ENCODE measurements around the gene ATP11B.

- no peak for TF ChIP-seq MAX (IDR thresholded peaks at IDR 0.05)
- TF ChIP-seq FOXM1 (IDR thresholded peaks at IDR 0.05; ENCODE audit: borderline replicate concordance, low read depth), result no peak
- TF ChIP-seq REST (IDR thresholded peaks at IDR 0.05; ENCODE audit: low read depth), result no peak
- TF ChIP-seq TCF12 (IDR thresholded peaks at IDR 0.05; ENCODE audit: low read depth), result no peak
- no peak for TF ChIP-seq EGR1 (IDR thresholded peaks at IDR 0.05)
- no peak for TF ChIP-seq YY1 (IDR thresholded peaks at IDR 0.05; ENCODE audit: low read depth)
- no peak for TF ChIP-seq TAF1 (IDR thresholded peaks at IDR 0.05; ENCODE audit: low read depth)
- TF ChIP-seq EP300 (IDR thresholded peaks at IDR 0.05; ENCODE audit: borderline replicate concordance), result no peak
- no peak for TF ChIP-seq RAD21 (IDR thresholded peaks at IDR 0.05; ENCODE audit: low read depth)
- no peak for TF ChIP-seq ZBTB7A (IDR thresholded peaks at IDR 0.05; ENCODE audit: low read depth)
- no peak for TF ChIP-seq CEBPB (IDR thresholded peaks at IDR 0.05)
- no peak for TF ChIP-seq NFIC (IDR thresholded peaks at IDR 0.05)
- no peak for TF ChIP-seq CREB1 (IDR thresholded peaks at IDR 0.05; ENCODE audit: low read depth)
Measured at GRCh38 chr3:182962166-182962565, 168.9 kb downstream of the ATP11B start.
